CD4-positive, alpha-beta T cell (primary cell): ENCODE results near the gene PLA2G2A. TPM values are rescaled to one million over a fixed set of nuclear protein-coding genes. Genes with fewer than 3 reads are reported as not detected.

Source experiments
- ATAC-seq: fragments of 200-7000 bp; cut with Tn5 transposase; one replicate; pipeline ENCODE4 v1.10.0; 2022; ENCODE audit warnings: mild to moderate bottlenecking; ENCODE audit not compliant: poor library complexity
- CTCF ChIA-PET: fragments of 350-600 bp; sonication (Branson Sonifier 250); formaldehyde crosslinking; loops from one replicate; lab custom pipeline; 2021; ENCODE audit warnings: antibody characterized with exemption, inconsistent platforms; lab: Charles Lee
- POLR2A ChIA-PET: fragments of 350-600 bp; sonication (Branson Sonifier 250); formaldehyde crosslinking; loops from one replicate; lab custom pipeline; 2021; ENCODE audit warnings: antibody characterized with exemption, inconsistent platforms; lab: Charles Lee
- DNase-seq, 14 experiments: peaks; one replicate each; pipeline ENCODE4 v3.0.0-alpha.2; 2013 to 2020; ENCODE audit warnings: mixed read lengths in 2 of 14
- H3K27ac ChIP-seq, 2 donors: one replicate each; pipeline versions ENCODE4 v1.5.1 to v1.7.0; 2013; ENCODE audit warnings: low read length in 2 of 2, low read depth in 1 of 2, mild to moderate bottlenecking in 1 of 2
- H3K27me3 ChIP-seq, 2 experiments: 1 replicate in 1 of 2; 2 replicates in 1 of 2; pipeline versions ENCODE4 v1.6.1 to v1.7.0; 2013; ENCODE audit warnings: low read length in 2 of 2, control low read depth in 1 of 2, mild to moderate bottlenecking in 1 of 2, moderate library complexity in 1 of 2; ENCODE audit not compliant: insufficient read depth in 2 of 2, control insufficient read depth in 1 of 2
- H3K36me3 ChIP-seq: one replicate; pipeline ENCODE4 v1.6.1; 2013; ENCODE audit warnings: low read length, control low read depth; ENCODE audit not compliant: insufficient read depth
- H3K4me1 ChIP-seq: one replicate; pipeline ENCODE4 v1.6.1; 2013; ENCODE audit warnings: low read length, control low read depth; ENCODE audit not compliant: insufficient read depth
- H3K4me3 ChIP-seq: one replicate; pipeline ENCODE4 v1.5.1; 2013; ENCODE audit warnings: mild to moderate bottlenecking, low read length, moderate library complexity
- H3K9me3 ChIP-seq, 2 experiments: 1 replicate in 1 of 2; 2 replicates in 1 of 2; pipeline versions ENCODE4 v1.6.1 to v1.7.0; 2013; ENCODE audit warnings: low read length in 2 of 2, mild to moderate bottlenecking in 2 of 2, control low read depth in 1 of 2, moderate library complexity in 1 of 2; ENCODE audit not compliant: control insufficient read depth in 1 of 2, insufficient read depth in 1 of 2
- H3K27ac Mint-ChIP-seq: one replicate; pipeline ENCODE4 v1.8.0; 2020; ENCODE audit warnings: mixed read lengths
- H3K27me3 Mint-ChIP-seq: one replicate; pipeline ENCODE4 v1.8.0; 2021; ENCODE audit warnings: mixed read lengths
- H3K36me3 Mint-ChIP-seq: one replicate; pipeline ENCODE4 v1.8.0; 2021; ENCODE audit warnings: low read depth, mixed read lengths
- H3K4me1 Mint-ChIP-seq: one replicate; pipeline ENCODE4 v1.8.0; 2021; ENCODE audit warnings: low read depth, mixed read lengths
- H3K4me3 Mint-ChIP-seq: one replicate; pipeline ENCODE4 v1.8.0; 2020; ENCODE audit warnings: mild to moderate bottlenecking, mixed read lengths
- H3K9me3 Mint-ChIP-seq: one replicate; pipeline ENCODE4 v1.8.0; 2020; ENCODE audit warnings: mixed read lengths
- intact Hi-C, 2 experiments: fragments of 100-400 bp; cut with DNase I in 1 of 2; cut with micrococcal nuclease in 1 of 2; formaldehyde crosslinking; loops; one replicate each; pipeline versions ENCODE4 v1.15.1 to v1.9.0; 2023 to 2025; cut with DNase I, micrococcal nuclease
- total RNA-seq, 174 experiments: library from RNA in 2 of 174; stranded (reverse) in 2 of 174; gene quantifications; one replicate each; pipeline ENCODE4 v1.2.3 and lab custom pipeline; 2021 to 2026
- TF ChIP-seq, protein P1 (sequence below): fragments of 200-600 bp; IDR thresholded peaks from one replicate; pipeline ENCODE4 v1.8.0; 2022; ENCODE audit warnings: antibody characterized with exemption, mild to moderate bottlenecking

The PLA2G2A gene
- total RNA-seq, 2 experiments from 2014 or later, result not detected

DNA sequence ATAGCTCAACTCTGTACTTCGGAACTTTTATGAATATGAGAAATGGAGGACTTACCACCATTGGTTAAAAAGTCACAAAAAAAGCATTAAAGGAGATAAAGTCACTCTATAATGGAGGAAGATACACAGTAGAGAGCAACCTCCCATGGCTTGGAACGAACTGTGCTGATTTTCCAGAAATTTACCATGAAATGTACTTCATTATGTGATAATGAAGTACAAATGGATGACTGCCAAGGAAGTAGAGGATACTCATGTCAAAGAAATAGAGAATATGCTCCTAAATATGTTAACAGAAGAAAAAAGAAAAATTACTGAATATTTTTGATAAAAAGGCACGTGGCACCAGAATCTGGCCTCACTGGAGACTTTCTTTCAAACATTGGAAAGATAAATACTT is 32.4 kb downstream of the PLA2G2A start:
- CTCF ChIA-PET, result no interaction called here
- H3K4me1 Mint-ChIP-seq, result no peaks in the 10 kb centered on the region
- intact Hi-C loops, result no loop called here

DNA sequence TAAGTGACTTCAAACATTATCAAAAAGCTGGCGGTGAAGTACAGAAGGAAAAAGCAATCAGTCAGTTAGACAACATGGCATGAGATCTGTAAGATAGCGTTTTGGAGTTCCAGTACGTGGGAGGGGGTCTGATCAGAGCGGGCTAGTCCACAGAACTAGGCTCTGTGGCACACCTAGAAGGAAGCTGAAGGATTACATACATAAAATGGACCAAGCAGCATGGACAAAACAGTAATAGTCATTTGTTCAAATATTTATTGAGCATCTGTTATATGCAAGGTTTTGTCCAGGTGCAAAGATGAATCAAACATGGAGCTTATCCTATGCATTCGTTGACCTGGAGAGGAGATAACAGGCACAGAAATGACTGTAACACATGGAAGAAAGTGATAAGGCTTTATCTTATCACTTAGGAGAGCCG is 33.1 kb downstream of the PLA2G2A start:
- Mint-ChIP-seq H3K9me3 (no peaks in the 10 kb centered on the region), H3K36me3 (no peaks in the 10 kb centered on the region), H3K4me3 (no peak overlapping the region), H3K4me1 (no peaks in the 10 kb centered on the region), H3K27ac (no peak overlapping the region), H3K27me3 (peaks cover 22% of the 10 kb centered on the region)
- TF ChIP-seq, protein P1, sequence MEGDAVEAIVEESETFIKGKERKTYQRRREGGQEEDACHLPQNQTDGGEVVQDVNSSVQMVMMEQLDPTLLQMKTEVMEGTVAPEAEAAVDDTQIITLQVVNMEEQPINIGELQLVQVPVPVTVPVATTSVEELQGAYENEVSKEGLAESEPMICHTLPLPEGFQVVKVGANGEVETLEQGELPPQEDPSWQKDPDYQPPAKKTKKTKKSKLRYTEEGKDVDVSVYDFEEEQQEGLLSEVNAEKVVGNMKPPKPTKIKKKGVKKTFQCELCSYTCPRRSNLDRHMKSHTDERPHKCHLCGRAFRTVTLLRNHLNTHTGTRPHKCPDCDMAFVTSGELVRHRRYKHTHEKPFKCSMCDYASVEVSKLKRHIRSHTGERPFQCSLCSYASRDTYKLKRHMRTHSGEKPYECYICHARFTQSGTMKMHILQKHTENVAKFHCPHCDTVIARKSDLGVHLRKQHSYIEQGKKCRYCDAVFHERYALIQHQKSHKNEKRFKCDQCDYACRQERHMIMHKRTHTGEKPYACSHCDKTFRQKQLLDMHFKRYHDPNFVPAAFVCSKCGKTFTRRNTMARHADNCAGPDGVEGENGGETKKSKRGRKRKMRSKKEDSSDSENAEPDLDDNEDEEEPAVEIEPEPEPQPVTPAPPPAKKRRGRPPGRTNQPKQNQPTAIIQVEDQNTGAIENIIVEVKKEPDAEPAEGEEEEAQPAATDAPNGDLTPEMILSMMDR, result no peak
- CTCF ChIA-PET, result interaction anchor here (1.4 kb wide), 1 partner anchor 11 kb away, joined by 3 read pairs; no protein-coding TSS in a partner anchor
- DNase-seq (no peak), ATAC-seq (no peak)
- no peak overlapping the region for H3K4me3 ChIP-seq
- no peak overlapping the region for H3K27ac ChIP-seq
- intact Hi-C loops, result no loop called here
- H3K27me3 ChIP-seq, result no peaks in the 10 kb centered on the region
- no peaks in the 10 kb centered on the region for H3K36me3 ChIP-seq
- POLR2A ChIA-PET, result no interaction called here
- H3K9me3 ChIP-seq, result no peaks in the 10 kb centered on the region
- no peaks in the 10 kb centered on the region for H3K4me1 ChIP-seq

More for the DNA sequence above, 32.4 kb downstream of the PLA2G2A start:
- Histone ChIP-seq H3K4me3 (no peak overlapping the region), H3K9me3 (no peaks in the 10 kb centered on the region), H3K4me1 (no peaks in the 10 kb centered on the region), H3K36me3 (no peaks in the 10 kb centered on the region), H3K27me3 (no peaks in the 10 kb centered on the region), H3K27ac (no peak overlapping the region)
- TF ChIP-seq, protein P1, result no peak
- ATAC-seq (no peak), DNase-seq (no peak)
- Mint-ChIP-seq H3K27me3 (peaks cover 24% of the 10 kb centered on the region), H3K9me3 (no peaks in the 10 kb centered on the region), H3K36me3 (no peaks in the 10 kb centered on the region), H3K27ac (no peak overlapping the region), H3K4me3 (no peak overlapping the region)
- POLR2A ChIA-PET, result no interaction called here

DNA sequence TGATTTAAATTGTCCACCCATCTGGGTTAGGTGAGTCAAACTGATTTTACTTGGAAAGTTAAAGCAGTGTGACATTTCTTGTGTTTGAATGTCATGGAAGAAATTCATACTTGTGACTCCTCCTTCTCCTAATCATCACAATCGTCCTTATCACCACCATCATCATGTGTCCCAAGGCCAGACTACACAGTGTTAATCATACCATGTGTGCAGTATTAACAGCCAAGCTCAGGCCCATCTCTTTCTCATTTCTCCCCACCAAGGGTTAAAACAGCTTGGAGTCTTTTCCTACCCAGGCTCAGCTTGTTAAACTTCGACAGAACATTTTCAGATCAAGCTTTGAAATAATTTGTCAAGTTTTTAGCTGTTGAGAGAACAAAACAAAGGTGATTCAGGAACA is 33.5 kb downstream of the PLA2G2A start:
- no peak for DNase-seq
- no peak overlapping the region for H3K27ac Mint-ChIP-seq
- Histone ChIP-seq H3K36me3 (no peaks in the 10 kb centered on the region), H3K4me1 (no peaks in the 10 kb centered on the region), H3K27me3 (no peaks in the 10 kb centered on the region), H3K27ac (no peak overlapping the region), H3K4me3 (no peak overlapping the region), H3K9me3 (no peaks in the 10 kb centered on the region)
- POLR2A ChIA-PET, result no interaction called here
- H3K9me3 Mint-ChIP-seq, result no peaks in the 10 kb centered on the region
- TF ChIP-seq, protein P1, result no peak
- intact Hi-C loops, result no loop called here
- H3K36me3 Mint-ChIP-seq, result no peaks in the 10 kb centered on the region
- H3K4me1 Mint-ChIP-seq, result no peaks in the 10 kb centered on the region
- no peak for ATAC-seq
- CTCF ChIA-PET, result interaction anchor here (1.4 kb wide), 1 partner anchor 11 kb away, joined by 3 read pairs; no protein-coding TSS in a partner anchor
- no peak overlapping the region for H3K4me3 Mint-ChIP-seq
- peaks cover 22% of the 10 kb centered on the region for H3K27me3 Mint-ChIP-seq
